MCF 10A (cell line): ENCODE results near the gene SLC6A3. TPM values are rescaled to one million over a fixed set of nuclear protein-coding genes. Genes with fewer than 3 reads are reported as not detected.

Experiments
- BruUV-seq: library from RNA; stranded (reverse); fragments of 400-500 nt; replicated peaks from 2 replicates; lab custom pipeline; 2021; lab: Mats Ljungman, UMichigan
- CTCF ChIA-PET: fragments of 300-600 bp; sonication (Branson Sonifier 250); formaldehyde crosslinking; extraction: SDS; loops from one replicate; lab custom pipeline; 2021; ENCODE audit warnings: antibody characterized with exemption, inconsistent platforms; lab: Yijun Ruan, JAX
- POLR2A ChIA-PET: fragments of 300-600, 350-650 bp; sonication (Branson Sonifier 250); formaldehyde crosslinking; extraction: SDS; loops from one replicate; lab custom pipeline; 2020; ENCODE audit warnings: antibody characterized with exemption, inconsistent platforms; lab: Yijun Ruan, JAX
- DNase-seq: peaks from one replicate; pipeline ENCODE4 v3.0.0-alpha.2; 2018; ENCODE audit not compliant: unreplicated experiment
- H3K27ac Mint-ChIP-seq: one replicate; pipeline ENCODE4 v1.8.0; 2022; ENCODE audit warnings: mild to moderate bottlenecking, low read depth, mixed read lengths; ENCODE audit not compliant: unreplicated experiment
- H3K27me3 Mint-ChIP-seq: one replicate; pipeline ENCODE4 v1.8.0; 2022; ENCODE audit warnings: mixed read lengths; ENCODE audit not compliant: insufficient read depth, unreplicated experiment
- H3K36me3 Mint-ChIP-seq: one replicate; pipeline ENCODE4 v1.8.0; 2022; ENCODE audit warnings: mild to moderate bottlenecking, moderate library complexity, mixed read lengths; ENCODE audit not compliant: insufficient read depth, unreplicated experiment
- H3K4me1 Mint-ChIP-seq: one replicate; pipeline ENCODE4 v1.8.0; 2022; ENCODE audit warnings: mixed read lengths; ENCODE audit not compliant: insufficient read depth, unreplicated experiment
- H3K4me3 Mint-ChIP-seq: one replicate; pipeline ENCODE4 v1.8.0; 2022; ENCODE audit warnings: mild to moderate bottlenecking, moderate library complexity, mixed read lengths; ENCODE audit not compliant: unreplicated experiment
- H3K9me3 Mint-ChIP-seq: one replicate; pipeline ENCODE4 v1.8.0; 2022; ENCODE audit warnings: mixed read lengths; ENCODE audit not compliant: unreplicated experiment
- CTCF ChIP-seq: fragments of 200-600 bp; IDR thresholded peaks from one replicate; pipeline ENCODE4 v1.8.0; 2022; ENCODE audit warnings: antibody characterized with exemption, mild to moderate bottlenecking; ENCODE audit not compliant: unreplicated experiment
- intact Hi-C: fragments of 100-400 bp; cut with micrococcal nuclease; formaldehyde crosslinking; loops from 2 replicates; pipeline ENCODE4 v1.14.1; 2022
- total RNA-seq: library from RNA; stranded (reverse); gene quantifications from 2 replicates; pipeline ENCODE4 v1.2.3, GENCODE V29; 2022

Gene SLC6A3
- total RNA-seq, 1 experiment from 2014 or later, result not detected

- TF ChIP-seq CTCF, result no peak
- BruUV-seq, result no TSS peak
- no peaks in the 10 kb centered on the region for H3K27me3 Mint-ChIP-seq
- no peaks in the 10 kb centered on the region for H3K4me1 Mint-ChIP-seq
- no peak overlapping the region for H3K27ac Mint-ChIP-seq
- ChIA-PET CTCF (no interaction called here), POLR2A (no interaction called here)
- no peak overlapping the region for H3K4me3 Mint-ChIP-seq
- H3K36me3 Mint-ChIP-seq, result peaks cover 41% of the 10 kb centered on the region
- intact Hi-C loops, result no loop called here
- no peak for DNase-seq
- H3K9me3 Mint-ChIP-seq, result peaks cover 7% of the 10 kb centered on the region
Observed at GRCh38 chr5:1466631-1467265, 21.5 kb upstream of the SLC6A3 start.

GRCh38 chr5:1465966-1466471, 20.8 kb upstream of the SLC6A3 start:
- DNase-seq, result no peak
- POLR2A ChIA-PET, result no interaction called here
- CTCF ChIA-PET, result no interaction called here
- Mint-ChIP-seq H3K27me3 (no peaks in the 10 kb centered on the region), H3K4me1 (no peaks in the 10 kb centered on the region), H3K4me3 (no peak overlapping the region), H3K9me3 (peaks cover 7% of the 10 kb centered on the region), H3K27ac (no peak overlapping the region), H3K36me3 (peaks cover 42% of the 10 kb centered on the region)
- intact Hi-C loops, result no loop called here
- TF ChIP-seq CTCF, result no peak
- BruUV-seq, result no TSS peak

- H3K9me3 Mint-ChIP-seq, result peaks cover 7% of the 10 kb centered on the region
- intact Hi-C loops, result no loop called here
- POLR2A ChIA-PET, result no interaction called here
- DNase-seq, result no peak
- peaks cover 48% of the 10 kb centered on the region for H3K36me3 Mint-ChIP-seq
- CTCF ChIA-PET, result no interaction called here
- H3K27ac Mint-ChIP-seq, result no peak overlapping the region
- no peak for TF ChIP-seq CTCF
- no peak overlapping the region for H3K4me3 Mint-ChIP-seq
- H3K4me1 Mint-ChIP-seq, result no peaks in the 10 kb centered on the region
- BruUV-seq, result no TSS peak
- no peaks in the 10 kb centered on the region for H3K27me3 Mint-ChIP-seq
Observed at GRCh38 chr5:1465117-1465516, 19.9 kb upstream of the SLC6A3 start.

- Mint-ChIP-seq H3K9me3 (peaks cover 7% of the 10 kb centered on the region), H3K36me3 (peaks cover 50% of the 10 kb centered on the region), H3K4me1 (no peaks in the 10 kb centered on the region), H3K27ac (no peak overlapping the region), H3K27me3 (no peaks in the 10 kb centered on the region), H3K4me3 (no peak overlapping the region)
- intact Hi-C loops, result no loop called here
- no TSS peak for BruUV-seq
- TF ChIP-seq CTCF, result no peak
- POLR2A ChIA-PET, result no interaction called here
- CTCF ChIA-PET, result no interaction called here
- no peak for DNase-seq
Observed at GRCh38 chr5:1464511-1464910, 19.3 kb upstream of the SLC6A3 start.
